Sigmoid colon (tissue), 7 donors: Measurements from ENCODE around the gene ADCY1. TPM values are rescaled to one million over a fixed set of nuclear protein-coding genes. Genes with fewer than 3 reads are reported as not detected.
"Not testable (repeated sequence)": the region's sequence is repeated elsewhere in the genome, so short reads cannot be mapped to it uniquely, and the experiment has no call there.

Experiments used
- DNase-seq: peaks from one replicate; pipeline ENCODE4 v3.0.0-alpha.2; 2019
- H3K27ac ChIP-seq, 4 donors: fragments of 200-600 bp; sonication (generic); one replicate each; pipeline ENCODE4 v1.5.1; 2016 to 2019; ENCODE audit warnings: mild to moderate bottlenecking in 1 of 4
- H3K27me3 ChIP-seq, 3 donors: fragments of 200-600 bp; sonication (generic); one replicate each; pipeline ENCODE4 v1.5.1; 2019; ENCODE audit warnings: mild to moderate bottlenecking in 1 of 3
- H3K36me3 ChIP-seq, 4 donors: fragments of 200-600 bp; sonication (generic); one replicate each; pipeline ENCODE4 v1.5.1; 2016 to 2019
- H3K4me1 ChIP-seq, 4 donors: fragments of 200-600 bp; sonication (generic); one replicate each; pipeline ENCODE4 v1.5.1; 2017 to 2019
- H3K4me3 ChIP-seq, 4 donors: fragments of 200-600 bp; sonication (generic); one replicate each; pipeline ENCODE4 v1.5.1; 2017 to 2019; ENCODE audit warnings: mild to moderate bottlenecking in 2 of 4, moderate library complexity in 1 of 4
- H3K9me3 ChIP-seq, 4 donors: fragments of 200-600 bp in 3 of 4; sonication (generic) in 3 of 4; one replicate each; pipeline versions ENCODE4 v1.5.1 to v1.6.1; 2013 to 2019
- EP300 ChIP-seq, 4 donors: sonication (generic); formaldehyde crosslinking; IDR thresholded peaks; one replicate each; pipeline ENCODE4 v1.6.1; 2017; ENCODE audit warnings: antibody characterized with exemption in 4 of 4
- POLR2A ChIP-seq, 2 donors: fragments of 450-650 bp; IDR thresholded peaks; one replicate each; pipeline ENCODE4 v1.6.1; 2016; ENCODE audit warnings: antibody characterized with exemption in 2 of 2, mild to moderate bottlenecking in 2 of 2, moderate library complexity in 2 of 2
- POLR2AphosphoS5 ChIP-seq, 4 donors: sonication (generic); formaldehyde crosslinking; IDR thresholded peaks; one replicate each; pipeline ENCODE4 v1.6.1; 2017; ENCODE audit warnings: antibody characterized with exemption in 4 of 4
- WGBS, 2 donors: extraction: QIAGEN DNeasy Blood & Tissue Kit; methylation state at CpG; one replicate each; pipeline ENCODE4 v1.1.7; 2013; 5-methylcytosine and 5-hydroxymethylcytosine counted together
- intact Hi-C: fragments of 100-400 bp; cut with DNase I; formaldehyde crosslinking; loops from one replicate; pipeline ENCODE4 v1.15.1; 2023
- polyA plus RNA-seq, 3 donors: library from polyadenylated mRNA; stranded (reverse); fragments of 200-250 nt; gene quantifications; one replicate each; pipeline ENCODE4 v1.2.3, GENCODE V29; 2013
- total RNA-seq, 4 donors: library from RNA; depleted of rRNA; stranded (reverse); fragments of >200 nt; gene quantifications; one replicate each; pipeline ENCODE4 v1.1.0, GENCODE V29; 2016
- TF ChIP-seq, protein P1 (sequence below), 4 experiments: fragments of 450-650 bp in 3 of 4; fragments of 200-600 bp in 1 of 4; IDR thresholded peaks; one replicate each; pipeline ENCODE4 v1.5.1; 2016 to 2019; ENCODE audit warnings: antibody characterized with exemption in 4 of 4, mild to moderate bottlenecking in 3 of 4, moderate library complexity in 2 of 4
- donor health status: healthy with polysubstance abuse.
- donor health status: Bipolar disorder and iron deficiency.
- donor health status: healthy.

The ADCY1 gene
- total and polyA plus RNA-seq, 7 donors, result 0.23 to 0.71 (median 0.55) TPM

- TF ChIP-seq, protein P1, sequence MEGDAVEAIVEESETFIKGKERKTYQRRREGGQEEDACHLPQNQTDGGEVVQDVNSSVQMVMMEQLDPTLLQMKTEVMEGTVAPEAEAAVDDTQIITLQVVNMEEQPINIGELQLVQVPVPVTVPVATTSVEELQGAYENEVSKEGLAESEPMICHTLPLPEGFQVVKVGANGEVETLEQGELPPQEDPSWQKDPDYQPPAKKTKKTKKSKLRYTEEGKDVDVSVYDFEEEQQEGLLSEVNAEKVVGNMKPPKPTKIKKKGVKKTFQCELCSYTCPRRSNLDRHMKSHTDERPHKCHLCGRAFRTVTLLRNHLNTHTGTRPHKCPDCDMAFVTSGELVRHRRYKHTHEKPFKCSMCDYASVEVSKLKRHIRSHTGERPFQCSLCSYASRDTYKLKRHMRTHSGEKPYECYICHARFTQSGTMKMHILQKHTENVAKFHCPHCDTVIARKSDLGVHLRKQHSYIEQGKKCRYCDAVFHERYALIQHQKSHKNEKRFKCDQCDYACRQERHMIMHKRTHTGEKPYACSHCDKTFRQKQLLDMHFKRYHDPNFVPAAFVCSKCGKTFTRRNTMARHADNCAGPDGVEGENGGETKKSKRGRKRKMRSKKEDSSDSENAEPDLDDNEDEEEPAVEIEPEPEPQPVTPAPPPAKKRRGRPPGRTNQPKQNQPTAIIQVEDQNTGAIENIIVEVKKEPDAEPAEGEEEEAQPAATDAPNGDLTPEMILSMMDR (IDR thresholded peaks at IDR 0.05), result no peak
- TF ChIP-seq POLR2A (IDR thresholded peaks at IDR 0.05), result no peak
- TF ChIP-seq EP300 (IDR thresholded peaks at IDR 0.05), result no peak
- no peak for TF ChIP-seq POLR2AphosphoS5 (IDR thresholded peaks at IDR 0.05)
Measured at GRCh38 chr7:45726883-45727282, 152.7 kb downstream of the ADCY1 start.

GRCh38 chr7:45731692-45732443, 157.7 kb downstream of the ADCY1 start:
- intact Hi-C loops, H3K4me3 ChIP-seq, DNase-seq, H3K27ac ChIP-seq, H3K4me1 ChIP-seq, H3K27me3 ChIP-seq, H3K9me3 ChIP-seq: not testable (repeated sequence)
- peaks cover 3 to 33% (median 7%) of the 10 kb centered on the region in 4 donors for H3K36me3 ChIP-seq
- 85 to 88% methylated on average over 5 of the region's 5 CpGs for WGBS, 2 donors

More at GRCh38 chr7:45726883-45727282, 152.7 kb downstream of the ADCY1 start:
- no peak overlapping the region for H3K27ac ChIP-seq
- DNase-seq, result no peak
- H3K9me3 ChIP-seq, result no peaks in the 10 kb centered on the region
- intact Hi-C loops, result no loop called here
- no peaks in the 10 kb centered on the region for H3K27me3 ChIP-seq
- no peaks in the 10 kb centered on the region for H3K4me1 ChIP-seq
- H3K36me3 ChIP-seq, result peaks cover 15 to 62% (median 22%) of the 10 kb centered on the region in 4 donors
- no peak overlapping the region for H3K4me3 ChIP-seq
- WGBS, 2 donors, result 97 to 98% methylated on average over 29 of the region's 29 CpGs

- H3K4me3 ChIP-seq, H3K9me3 ChIP-seq, H3K27me3 ChIP-seq, H3K4me1 ChIP-seq, intact Hi-C loops, DNase-seq, H3K27ac ChIP-seq: not testable (repeated sequence)
- 91 to 97% methylated on average over 9 of the region's 9 CpGs for WGBS, 2 donors
- TF ChIP-seq POLR2AphosphoS5 (IDR thresholded peaks at IDR 0.05), result peak in 1 of 4 donors; percentile 6
- peaks cover 0 to 59% (median 3%) of the 10 kb centered on the region in 4 donors for H3K36me3 ChIP-seq
Measured at GRCh38 chr7:45738920-45739319, 164.8 kb downstream of the ADCY1 start.

GRCh38 chr7:45740573-45740972, 166.4 kb downstream of the ADCY1 start:
- 88 to 95% methylated on average over 3 of the region's 3 CpGs for WGBS, 2 donors
- H3K27me3 ChIP-seq, H3K9me3 ChIP-seq, intact Hi-C loops, DNase-seq, H3K27ac ChIP-seq, H3K4me3 ChIP-seq, H3K4me1 ChIP-seq: not testable (repeated sequence)
- H3K36me3 ChIP-seq, result peaks cover 0 to 67% (median 3%) of the 10 kb centered on the region in 4 donors

DNA sequence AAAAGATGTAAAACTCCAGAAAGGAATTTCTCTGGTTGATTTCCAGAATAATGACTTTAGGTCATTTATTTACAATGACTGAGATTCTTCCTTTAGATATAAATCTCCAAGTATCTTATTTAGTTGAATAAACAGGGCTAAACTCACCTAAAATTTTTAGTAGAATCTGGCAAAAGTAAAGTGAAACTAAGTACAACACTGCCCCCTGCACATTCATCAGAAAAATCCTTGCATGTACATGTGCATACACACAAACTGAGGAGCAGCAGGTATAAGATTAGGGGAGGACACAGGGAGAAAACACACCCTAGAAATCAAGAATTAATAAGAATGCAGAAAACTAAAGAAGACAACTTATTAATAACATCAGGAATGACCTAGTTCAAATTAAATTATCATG, 174.8 kb downstream of the ADCY1 start:
- intact Hi-C loops, H3K4me1 ChIP-seq, H3K4me3 ChIP-seq, H3K9me3 ChIP-seq, DNase-seq, H3K27ac ChIP-seq, H3K27me3 ChIP-seq: not testable (repeated sequence)
- H3K36me3 ChIP-seq, result peaks cover 0 to 60% (median 0%) of the 10 kb centered on the region in 4 donors

GRCh38 chr7:45751352-45751751, 177.2 kb downstream of the ADCY1 start:
- intact Hi-C loops, DNase-seq, H3K4me1 ChIP-seq, H3K4me3 ChIP-seq, H3K9me3 ChIP-seq, H3K27ac ChIP-seq, H3K27me3 ChIP-seq: not testable (repeated sequence)
- 96 to 97% methylated on average over 2 of the region's 2 CpGs for WGBS, 2 donors
- H3K36me3 ChIP-seq, result peaks cover 0 to 47% (median 0%) of the 10 kb centered on the region in 4 donors

DNA sequence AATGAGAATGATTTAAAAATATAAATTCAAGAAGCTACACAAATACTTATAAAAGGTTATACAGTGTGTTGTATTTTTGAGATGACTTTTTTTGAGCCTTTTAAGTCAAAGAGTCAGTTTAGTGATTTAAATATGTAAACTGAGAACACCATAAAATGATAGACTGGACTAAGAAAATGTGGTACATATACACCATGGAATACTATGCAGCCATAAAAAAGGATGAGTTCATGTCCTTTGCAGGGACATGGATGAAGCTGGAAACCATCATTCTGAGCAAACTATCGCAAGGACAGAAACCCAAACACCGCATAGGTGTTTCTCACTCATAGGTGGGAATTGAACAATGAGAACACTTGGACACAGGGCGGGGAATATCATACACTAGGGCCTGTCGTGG, 182.2 kb downstream of the ADCY1 start:
- DNase-seq, result not testable (repeated sequence)

DNA sequence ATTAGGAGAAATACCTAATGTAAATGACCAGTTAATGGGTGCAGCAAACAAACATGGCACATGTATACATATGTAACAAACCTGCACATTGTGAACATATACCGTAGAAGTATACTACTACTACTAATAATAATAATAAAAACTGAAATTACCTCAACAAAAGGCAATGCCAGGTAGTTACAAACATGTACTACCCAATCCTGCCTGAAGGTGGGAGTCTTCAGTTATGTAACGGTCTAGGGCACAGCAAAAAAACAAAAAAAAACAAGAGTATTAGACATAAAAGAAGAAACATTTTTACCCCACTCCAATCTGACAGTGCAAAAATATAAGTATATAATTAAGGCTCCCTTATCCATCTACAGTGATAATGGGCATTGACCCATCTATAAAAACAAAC, 182.6 kb downstream of the ADCY1 start:
- H3K9me3 ChIP-seq, H3K4me1 ChIP-seq, H3K27ac ChIP-seq, H3K27me3 ChIP-seq, intact Hi-C loops, DNase-seq, H3K4me3 ChIP-seq: not testable (repeated sequence)
- TF ChIP-seq, protein P1 (IDR thresholded peaks at IDR 0.05), result peak in 1 of 4 experiments; percentile 24
- H3K36me3 ChIP-seq, result peaks cover 0 to 22% (median 0%) of the 10 kb centered on the region in 4 donors
- WGBS, 2 donors, result 63 to 84% methylated on average over 2 of the region's 2 CpGs

More for the DNA sequence above, 182.2 kb downstream of the ADCY1 start:
- H3K27me3 ChIP-seq, H3K27ac ChIP-seq, H3K9me3 ChIP-seq, H3K4me3 ChIP-seq, intact Hi-C loops, H3K4me1 ChIP-seq: not testable (repeated sequence)
- peaks cover 0 to 26% (median 0%) of the 10 kb centered on the region in 4 donors for H3K36me3 ChIP-seq
- 94 to 99% methylated on average over 3 to 4 of the region's 4 CpGs for WGBS, 2 donors

GRCh38 chr7:45759464-45759863, 185.3 kb downstream of the ADCY1 start:
- H3K9me3 ChIP-seq, H3K27ac ChIP-seq, H3K4me3 ChIP-seq, H3K27me3 ChIP-seq, H3K4me1 ChIP-seq, DNase-seq, intact Hi-C loops: not testable (repeated sequence)
- peaks cover 0 to 22% (median 0%) of the 10 kb centered on the region in 4 donors for H3K36me3 ChIP-seq
- WGBS, 2 donors, result 72 to 91% methylated on average over 1 of the region's 1 CpG

DNA sequence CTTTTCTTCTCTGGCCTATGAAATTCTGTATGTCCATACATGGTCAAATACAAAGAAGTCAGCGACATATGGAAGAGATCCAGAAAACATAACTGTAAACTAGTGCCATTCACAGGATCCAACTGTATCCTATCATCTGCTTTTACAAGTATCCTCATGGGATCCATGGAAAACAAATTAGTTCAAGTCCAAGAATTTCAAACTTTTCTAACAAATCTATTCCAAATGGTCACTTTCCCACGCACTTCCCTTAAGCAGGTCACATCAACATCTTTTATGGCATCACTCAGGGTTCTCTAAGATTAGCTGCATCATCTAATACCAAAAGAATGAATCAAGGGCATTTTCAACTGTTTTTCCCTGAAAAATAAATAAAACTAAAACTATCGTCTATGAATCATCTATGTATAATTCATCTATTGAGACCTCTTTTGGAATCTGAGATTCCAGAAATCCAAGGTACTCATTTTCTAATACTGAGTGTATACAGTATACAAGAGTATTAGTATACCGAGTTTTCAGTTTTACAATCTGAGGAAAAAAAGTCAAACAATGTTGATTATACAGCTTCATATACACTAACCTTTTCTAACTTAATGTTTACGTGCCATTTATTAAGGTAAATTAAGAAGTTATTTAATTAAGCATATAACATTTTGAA, 187.5 kb downstream of the ADCY1 start:
- H3K4me3 ChIP-seq, H3K9me3 ChIP-seq, DNase-seq, H3K27me3 ChIP-seq, intact Hi-C loops, H3K4me1 ChIP-seq, H3K36me3 ChIP-seq: not testable (repeated sequence)
- peak overlapping the region in 2 of 4 donors; percentile 20 to 31 for H3K27ac ChIP-seq
- 78 to 83% methylated on average over 5 of the region's 5 CpGs for WGBS, 2 donors
